ENCODE results near the gene KIF1B. TPM values are rescaled to one million over a fixed set of nuclear protein-coding genes. Genes with fewer than 3 reads are reported as not detected.

Gene KIF1B
- polyA plus RNA-seq, 1 experiment: 26.9 TPM

DNA sequence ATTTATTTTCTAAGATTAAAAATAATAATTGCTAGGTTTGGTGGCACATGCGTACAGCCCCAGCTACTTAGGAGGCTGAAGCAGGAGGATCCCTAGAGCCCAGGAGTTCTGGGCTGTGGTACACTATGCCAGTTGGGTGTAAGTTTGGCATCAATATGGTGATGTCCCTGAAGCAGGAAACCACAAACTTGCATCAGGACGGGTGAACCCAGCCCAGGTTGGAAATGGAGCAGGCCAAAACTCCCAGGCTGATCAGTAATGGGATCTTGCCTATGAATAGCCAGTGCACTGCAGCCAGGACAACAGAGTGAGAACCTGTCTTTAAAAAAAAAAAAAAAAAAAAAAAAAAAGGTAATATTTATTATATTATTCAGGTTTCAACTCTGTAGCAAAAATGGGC, 96.1 kb downstream of the KIF1B start:
- TF ChIP-seq, protein P1, sequence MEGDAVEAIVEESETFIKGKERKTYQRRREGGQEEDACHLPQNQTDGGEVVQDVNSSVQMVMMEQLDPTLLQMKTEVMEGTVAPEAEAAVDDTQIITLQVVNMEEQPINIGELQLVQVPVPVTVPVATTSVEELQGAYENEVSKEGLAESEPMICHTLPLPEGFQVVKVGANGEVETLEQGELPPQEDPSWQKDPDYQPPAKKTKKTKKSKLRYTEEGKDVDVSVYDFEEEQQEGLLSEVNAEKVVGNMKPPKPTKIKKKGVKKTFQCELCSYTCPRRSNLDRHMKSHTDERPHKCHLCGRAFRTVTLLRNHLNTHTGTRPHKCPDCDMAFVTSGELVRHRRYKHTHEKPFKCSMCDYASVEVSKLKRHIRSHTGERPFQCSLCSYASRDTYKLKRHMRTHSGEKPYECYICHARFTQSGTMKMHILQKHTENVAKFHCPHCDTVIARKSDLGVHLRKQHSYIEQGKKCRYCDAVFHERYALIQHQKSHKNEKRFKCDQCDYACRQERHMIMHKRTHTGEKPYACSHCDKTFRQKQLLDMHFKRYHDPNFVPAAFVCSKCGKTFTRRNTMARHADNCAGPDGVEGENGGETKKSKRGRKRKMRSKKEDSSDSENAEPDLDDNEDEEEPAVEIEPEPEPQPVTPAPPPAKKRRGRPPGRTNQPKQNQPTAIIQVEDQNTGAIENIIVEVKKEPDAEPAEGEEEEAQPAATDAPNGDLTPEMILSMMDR (IDR thresholded peaks at IDR 0.05; ENCODE audit: low read depth, low read length): no peak
- Histone ChIP-seq H3K27ac (ENCODE audit: low read depth, low read length) (no peak overlapping the region), H3K9me3 (ENCODE audit: control insufficient read depth, insufficient read depth, low read length) (no peaks in the 10 kb centered on the region), H3K4me3 (ENCODE audit: low read depth, low read length) (no peak overlapping the region), H3K27me3 (ENCODE audit: control insufficient read depth, insufficient read depth, low read length) (no peaks in the 10 kb centered on the region)
- ChIA-PET CTCF (interaction anchor here (0.8 kb wide), 1 partner anchor 9 kb away, joined by 4 read pairs; no protein-coding TSS in a partner anchor), POLR2A (no interaction called here)
- DNase-seq (ENCODE audit: low read depth, low spot score): no peak

DNA sequence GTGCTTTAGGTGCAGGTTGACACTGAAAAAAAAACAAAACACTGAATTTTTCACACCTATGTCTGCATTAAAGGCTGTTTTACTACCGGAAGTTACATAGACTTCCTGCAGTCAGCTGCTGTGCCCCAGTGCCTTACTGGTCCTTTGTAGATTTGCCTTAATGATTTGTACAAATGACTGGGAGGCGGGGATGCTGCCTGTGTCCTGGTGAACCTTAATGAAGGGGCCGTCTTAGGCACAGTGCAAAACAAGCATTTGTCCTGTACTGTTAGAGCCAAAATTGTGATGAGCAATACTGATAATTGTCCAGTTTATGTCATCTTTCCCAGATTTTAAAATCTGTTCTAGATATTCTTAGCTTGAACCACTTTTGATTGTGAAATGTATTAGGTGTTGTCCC, 97.6 kb downstream of the KIF1B start:
- H3K4me3 ChIP-seq (ENCODE audit: low read depth, low read length): no peak overlapping the region
- no peak for DNase-seq (ENCODE audit: low read depth, low spot score)
- TF ChIP-seq, protein P1 (IDR thresholded peaks at IDR 0.05; ENCODE audit: low read depth, low read length): no peak
- no peak overlapping the region for H3K27ac ChIP-seq (ENCODE audit: low read depth, low read length)
- H3K9me3 ChIP-seq (ENCODE audit: control insufficient read depth, insufficient read depth, low read length): no peaks in the 10 kb centered on the region
- POLR2A ChIA-PET: no interaction called here
- CTCF ChIA-PET: no interaction called here
- no peaks in the 10 kb centered on the region for H3K27me3 ChIP-seq (ENCODE audit: control insufficient read depth, insufficient read depth, low read length)

DNA sequence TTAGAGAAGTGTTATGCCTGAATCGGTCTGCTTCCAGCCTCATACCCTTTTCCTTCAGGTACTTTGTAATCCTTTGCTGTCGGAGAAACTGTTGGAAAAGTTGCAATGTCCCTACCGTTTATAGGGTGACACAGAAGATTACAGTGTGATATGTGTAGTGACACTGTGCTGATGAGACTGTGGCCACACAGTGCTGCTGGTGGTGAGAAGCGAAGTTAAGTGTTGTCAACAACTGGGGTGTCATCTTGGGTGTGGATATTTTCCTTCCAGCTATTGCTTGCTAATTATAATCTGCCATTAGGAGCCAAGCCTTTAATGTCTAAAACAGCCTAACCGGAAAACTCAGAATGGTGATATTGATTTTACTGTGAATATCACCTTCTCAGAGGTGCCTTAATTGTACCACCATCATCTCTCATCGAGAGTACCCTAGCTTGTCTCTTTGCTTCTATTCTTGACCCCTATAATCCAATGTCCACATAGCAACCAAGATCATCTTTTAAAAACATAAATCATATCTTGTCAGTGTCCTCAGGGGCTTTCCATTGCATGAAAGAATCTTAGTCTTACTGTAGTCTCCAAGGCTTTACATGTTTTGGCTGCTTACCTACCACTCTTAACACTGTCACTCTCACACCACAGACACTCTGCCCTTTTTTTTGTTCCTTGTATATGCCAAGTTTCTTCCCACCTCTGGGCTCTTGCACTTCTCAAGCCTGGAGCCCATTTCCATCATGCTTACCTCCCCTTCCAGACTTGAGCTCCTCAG, 99.1 kb downstream of the KIF1B start:
- ChIA-PET CTCF (interaction anchor here (1.3 kb wide), 1 partner anchor 99 kb away, joined by 4 read pairs; the partner anchor contains the start of gene KIF1B), POLR2A (no interaction called here)
- TF ChIP-seq, protein P1 (IDR thresholded peaks at IDR 0.05; ENCODE audit: low read depth, low read length): no peak
- Histone ChIP-seq H3K27ac (ENCODE audit: low read depth, low read length) (no peak overlapping the region), H3K4me3 (ENCODE audit: low read depth, low read length) (no peak overlapping the region), H3K9me3 (ENCODE audit: control insufficient read depth, insufficient read depth, low read length) (no peaks in the 10 kb centered on the region), H3K27me3 (ENCODE audit: control insufficient read depth, insufficient read depth, low read length) (no peaks in the 10 kb centered on the region)
- no peak for DNase-seq (ENCODE audit: low read depth, low spot score)

DNA sequence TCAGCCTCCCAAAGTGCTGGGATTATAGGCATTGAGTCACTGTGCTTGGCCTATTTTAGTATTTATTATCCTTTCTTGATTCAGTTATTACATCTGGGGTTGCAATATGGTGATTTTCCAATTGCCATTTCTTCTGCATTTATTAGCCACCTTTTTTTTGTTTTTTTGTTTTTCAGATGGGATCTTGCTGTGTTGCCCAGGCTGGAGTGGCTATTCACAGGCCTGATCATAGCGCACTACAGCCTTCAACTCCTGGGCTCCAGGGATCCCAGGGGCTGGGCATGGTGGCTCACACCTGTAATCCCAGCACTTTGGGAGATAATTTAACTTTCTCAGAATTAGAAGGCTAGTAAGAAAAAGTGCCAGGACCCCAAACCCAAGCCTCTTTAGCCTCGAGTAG, 106.4 kb downstream of the KIF1B start:
- no peaks in the 10 kb centered on the region for H3K9me3 ChIP-seq (ENCODE audit: control insufficient read depth, insufficient read depth, low read length)
- TF ChIP-seq, protein P1 (IDR thresholded peaks at IDR 0.05; ENCODE audit: low read depth, low read length): no peak
- CTCF ChIA-PET: no interaction called here
- H3K27me3 ChIP-seq (ENCODE audit: control insufficient read depth, insufficient read depth, low read length): no peaks in the 10 kb centered on the region
- POLR2A ChIA-PET: no interaction called here
- H3K4me3 ChIP-seq (ENCODE audit: low read depth, low read length): no peak overlapping the region
- H3K27ac ChIP-seq (ENCODE audit: low read depth, low read length): no peak overlapping the region
- DNase-seq (ENCODE audit: low read depth, low spot score): no peak

DNA sequence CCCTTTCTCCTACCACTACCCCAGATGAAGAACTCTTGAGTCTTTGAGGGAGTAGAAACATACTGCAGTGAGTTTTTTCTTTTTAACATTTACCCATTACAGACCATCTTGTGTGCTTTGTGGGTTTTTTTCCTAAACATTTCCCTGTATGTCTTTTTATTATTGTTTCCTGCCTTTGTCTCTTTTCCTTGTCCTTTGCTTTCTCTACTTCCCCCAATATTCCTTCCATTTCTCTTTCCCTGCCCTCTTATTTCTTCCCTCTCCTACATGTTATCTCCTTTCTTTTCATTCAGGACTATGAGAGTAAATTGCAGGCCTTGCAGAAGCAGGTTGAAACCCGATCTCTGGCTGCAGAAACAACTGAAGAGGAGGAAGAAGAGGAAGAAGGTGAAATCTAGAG, 109.4 kb downstream of the KIF1B start:
- DNase-seq (ENCODE audit: low read depth, low spot score): no peak
- Histone ChIP-seq H3K27me3 (ENCODE audit: control insufficient read depth, insufficient read depth, low read length) (no peaks in the 10 kb centered on the region), H3K9me3 (ENCODE audit: control insufficient read depth, insufficient read depth, low read length) (no peaks in the 10 kb centered on the region), H3K4me3 (ENCODE audit: low read depth, low read length) (no peak overlapping the region), H3K27ac (ENCODE audit: low read depth, low read length) (no peak overlapping the region)
- ChIA-PET CTCF (no interaction called here), POLR2A (no interaction called here)
- TF ChIP-seq, protein P1 (IDR thresholded peaks at IDR 0.05; ENCODE audit: low read depth, low read length): no peak

All from AG04450 (cell line).